Adrenal gland (tissue), 12 donors: ENCODE measurements around the gene UGT3A1. TPM values are rescaled to one million over a fixed set of nuclear protein-coding genes. Genes with fewer than 3 reads are reported as not detected.

Source experiments
- DNase-seq, 7 donors: peaks; one replicate each; pipeline ENCODE4 v3.0.0-alpha.2; 2019 to 2020
- H3K27ac ChIP-seq, 5 donors: fragments of 200-600 bp; sonication (generic) in 4 of 5; 1 replicate in 3 of 5; 2 replicates in 2 of 5; pipeline versions ENCODE4 v1.5.1 to v1.8.0; 2016 to 2020; ENCODE audit warnings: mild to moderate bottlenecking in 1 of 5
- H3K27me3 ChIP-seq: fragments of 200-600 bp; 2 replicates; pipeline ENCODE4 v1.8.0; 2021
- H3K36me3 ChIP-seq, 2 donors: fragments of 200-600 bp; replicated peaks in 1 of 2; 1 replicate in 1 of 2; 2 replicates in 1 of 2; pipeline versions ENCODE4 v1.5.1 to v1.8.0; 2018 to 2022
- H3K4me1 ChIP-seq, 2 donors: fragments of 200-600 bp; replicated peaks in 1 of 2; 1 replicate in 1 of 2; 2 replicates in 1 of 2; pipeline versions ENCODE4 v1.5.1 to v1.8.0; 2018 to 2021
- H3K4me3 ChIP-seq, 4 donors: fragments of 200-600 bp; sonication (generic) in 3 of 4; one replicate each; pipeline ENCODE4 v1.5.1; 2016 to 2018
- H3K9me3 ChIP-seq, 3 donors: fragments of 200-600 bp; sonication (generic) in 1 of 3; replicated peaks in 1 of 3; 1 replicate in 2 of 3; 2 replicates in 1 of 3; pipeline versions ENCODE4 v1.5.1 to v1.8.0; 2016 to 2021
- POLR2A ChIP-seq, 2 donors: fragments of 450-650 bp; IDR thresholded peaks; one replicate each; pipeline ENCODE4 v1.6.1; 2017; ENCODE audit warnings: antibody characterized with exemption in 2 of 2, mild to moderate bottlenecking in 2 of 2, moderate library complexity in 1 of 2
- WGBS, 4 donors: extraction: QIAGEN DNeasy Blood & Tissue Kit in 2 of 4; methylation state at CpG; one replicate each; pipeline versions ENCODE4 v1.1.5 to v1.1.7; 2013 to 2017; 5-methylcytosine and 5-hydroxymethylcytosine counted together
- intact Hi-C, 2 donors: fragments of 100-400 bp; cut with DNase I; formaldehyde crosslinking; loops; one replicate each; pipeline versions ENCODE4 v1.14.1 to v1.15.0; 2022 to 2023
- polyA plus RNA-seq, 3 donors: library from polyadenylated mRNA; stranded (reverse); fragments of 200-250 nt in 2 of 3; fragments of 350-450 nt in 1 of 3; fragmentation: Illumina TruSeq in 1 of 3; extraction: RNeasy Lipid Tissue Mini Kit (QIAGEN cat#74804) in 1 of 3; gene quantifications; one replicate each; pipeline ENCODE4 v1.2.3, GENCODE V29; 2013 to 2014
- total RNA-seq, 9 donors: library from RNA; depleted of rRNA in 4 of 9; stranded (reverse); fragments of >200 nt in 4 of 9; fragments of 120-200 nt in 1 of 9; fragmentation: NEBNext Ultra II Directional in 1 of 9; extraction: Animal tissue kit (Norgen Biotek cat#: 25700) in 1 of 9; gene quantifications; one replicate each; pipeline versions ENCODE4 v1.1.0 to v1.2.4, GENCODE V29; 2013 to 2023
- TF ChIP-seq, protein P1 (sequence below), 6 experiments: fragments of 450-650 bp in 4 of 6; fragments of 200-600 bp in 2 of 6; sonication (generic) in 1 of 6; IDR thresholded peaks; 1 replicate in 5 of 6; 2 replicates in 1 of 6; pipeline versions ENCODE4 v1.5.1 to v1.8.0; 2016 to 2021; ENCODE audit warnings: antibody characterized with exemption in 6 of 6, mild to moderate bottlenecking in 2 of 6, moderate library complexity in 1 of 6
- donor health status: healthy with polysubstance abuse.
- donor health status: Bipolar disorder and iron deficiency.
- donor health status: DM: yes; HTN: yes; CAD: no.
- donor health status: DM: no; HTN: no; CAD: no.
- donor health status: DM: no; HTN: no; CAD: no.
- donor health status: DM: yes; HTN: yes; CAD: no.

Gene UGT3A1
- total and polyA plus RNA-seq, 12 donors, result 0.22 TPM; not detected in 11

DNA sequence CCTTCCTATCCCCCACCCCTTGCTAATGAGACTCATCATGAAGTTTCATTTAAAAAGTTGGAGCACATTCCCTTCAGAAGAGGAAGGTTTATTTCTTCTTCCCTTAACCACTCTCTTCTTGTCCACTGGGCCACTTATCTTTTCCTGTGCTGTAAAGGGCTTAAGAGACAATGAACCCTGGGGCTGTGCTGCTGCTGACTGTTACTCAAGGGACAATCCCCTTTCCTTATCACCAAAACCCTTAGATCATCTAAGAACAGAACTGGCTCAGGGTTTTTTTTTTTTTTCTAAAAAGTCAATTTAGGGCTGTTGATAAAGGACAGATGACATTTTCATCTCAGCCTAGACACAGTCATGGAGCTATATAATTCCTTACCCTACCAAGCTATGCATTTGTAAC, 82.4 kb downstream of the UGT3A1 start:
- H3K36me3 ChIP-seq, result no peaks in the 10 kb centered on the region
- H3K4me3 ChIP-seq, result no peak overlapping the region
- H3K9me3 ChIP-seq, result no peaks in the 10 kb centered on the region
- H3K27ac ChIP-seq, result no peak overlapping the region
- intact Hi-C loops, result no loop called here
- no peak for DNase-seq
- H3K27me3 ChIP-seq, result no peaks in the 10 kb centered on the region
- TF ChIP-seq POLR2A (IDR thresholded peaks at IDR 0.05), result no peak
- TF ChIP-seq, protein P1, sequence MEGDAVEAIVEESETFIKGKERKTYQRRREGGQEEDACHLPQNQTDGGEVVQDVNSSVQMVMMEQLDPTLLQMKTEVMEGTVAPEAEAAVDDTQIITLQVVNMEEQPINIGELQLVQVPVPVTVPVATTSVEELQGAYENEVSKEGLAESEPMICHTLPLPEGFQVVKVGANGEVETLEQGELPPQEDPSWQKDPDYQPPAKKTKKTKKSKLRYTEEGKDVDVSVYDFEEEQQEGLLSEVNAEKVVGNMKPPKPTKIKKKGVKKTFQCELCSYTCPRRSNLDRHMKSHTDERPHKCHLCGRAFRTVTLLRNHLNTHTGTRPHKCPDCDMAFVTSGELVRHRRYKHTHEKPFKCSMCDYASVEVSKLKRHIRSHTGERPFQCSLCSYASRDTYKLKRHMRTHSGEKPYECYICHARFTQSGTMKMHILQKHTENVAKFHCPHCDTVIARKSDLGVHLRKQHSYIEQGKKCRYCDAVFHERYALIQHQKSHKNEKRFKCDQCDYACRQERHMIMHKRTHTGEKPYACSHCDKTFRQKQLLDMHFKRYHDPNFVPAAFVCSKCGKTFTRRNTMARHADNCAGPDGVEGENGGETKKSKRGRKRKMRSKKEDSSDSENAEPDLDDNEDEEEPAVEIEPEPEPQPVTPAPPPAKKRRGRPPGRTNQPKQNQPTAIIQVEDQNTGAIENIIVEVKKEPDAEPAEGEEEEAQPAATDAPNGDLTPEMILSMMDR (IDR thresholded peaks at IDR 0.05), result no peak
- no peaks in the 10 kb centered on the region for H3K4me1 ChIP-seq

DNA sequence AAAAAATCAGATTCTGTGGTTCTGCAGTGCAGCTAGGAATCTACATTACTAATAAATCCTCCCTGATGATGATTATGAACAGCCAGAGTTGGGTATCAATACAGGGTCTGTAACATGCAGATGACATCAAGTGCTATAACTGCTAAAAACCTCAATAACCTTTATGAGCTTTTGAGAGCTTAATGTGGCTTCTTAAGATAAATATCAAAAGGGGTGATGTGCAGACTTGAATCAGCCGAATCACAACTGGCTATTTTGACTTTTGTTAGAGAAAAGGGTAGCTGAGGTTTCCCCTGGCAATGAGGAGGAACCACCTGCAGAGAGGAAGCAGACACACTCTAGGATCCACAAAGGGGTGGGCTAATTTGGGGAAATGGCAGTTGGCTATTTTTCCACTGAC, 83.0 kb downstream of the UGT3A1 start:
- TF ChIP-seq, protein P1 (IDR thresholded peaks at IDR 0.05), result no peak
- no peak for TF ChIP-seq POLR2A (IDR thresholded peaks at IDR 0.05)
- no peak for DNase-seq
- no peaks in the 10 kb centered on the region for H3K9me3 ChIP-seq
- H3K27me3 ChIP-seq, result no peaks in the 10 kb centered on the region
- no peaks in the 10 kb centered on the region for H3K4me1 ChIP-seq
- no peak overlapping the region for H3K27ac ChIP-seq
- intact Hi-C loops, result no loop called here
- H3K36me3 ChIP-seq, result no peaks in the 10 kb centered on the region
- 53 to 61% (median 59%) methylated on average over 1 of the region's 1 CpG for WGBS, 4 donors
- no peak overlapping the region for H3K4me3 ChIP-seq

DNA sequence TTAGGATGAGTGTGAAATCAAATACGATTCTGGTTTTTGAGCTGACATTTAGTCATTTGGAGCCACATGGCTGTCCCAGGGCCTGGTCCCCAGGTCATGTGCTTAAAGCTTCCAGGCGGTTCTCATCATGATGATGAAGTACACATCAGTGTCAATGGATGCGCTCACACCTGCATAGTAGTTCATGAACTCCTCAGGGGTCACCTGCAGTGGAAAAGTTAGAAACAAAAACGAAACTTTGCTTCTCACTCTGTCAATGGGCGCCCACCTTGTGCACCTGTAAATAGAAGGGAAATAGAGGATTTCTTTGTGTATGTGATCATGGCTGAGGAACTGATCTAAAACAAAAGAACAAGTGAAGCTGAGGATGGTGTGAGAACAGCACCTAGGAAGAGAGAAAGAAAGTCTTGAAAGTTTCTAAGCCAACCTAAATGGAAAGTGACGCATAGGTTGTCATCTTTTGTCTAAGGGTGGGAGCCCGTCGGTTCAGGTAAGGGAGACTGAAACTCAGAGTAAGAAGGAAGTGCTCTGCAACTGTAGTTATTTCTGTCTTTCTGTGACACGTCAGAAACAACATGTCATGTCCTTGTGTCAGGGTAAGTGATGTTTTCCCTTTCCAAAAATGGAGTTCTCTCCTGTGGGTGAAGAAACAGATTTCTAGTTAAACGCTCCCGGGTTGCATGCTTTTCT, 86.6 kb downstream of the UGT3A1 start:
- H3K36me3 ChIP-seq, result no peaks in the 10 kb centered on the region
- 68 to 81% (median 77%) methylated on average over 11 of the region's 11 CpGs for WGBS, 4 donors
- no peak for DNase-seq
- no peaks in the 10 kb centered on the region for H3K27me3 ChIP-seq
- H3K4me3 ChIP-seq, result no peak overlapping the region
- H3K9me3 ChIP-seq, result no peaks in the 10 kb centered on the region
- no peak overlapping the region for H3K27ac ChIP-seq
- H3K4me1 ChIP-seq, result no peaks in the 10 kb centered on the region
- intact Hi-C loops, result no loop called here
- TF ChIP-seq POLR2A (IDR thresholded peaks at IDR 0.05), result no peak
- TF ChIP-seq, protein P1 (IDR thresholded peaks at IDR 0.05), result no peak

DNA sequence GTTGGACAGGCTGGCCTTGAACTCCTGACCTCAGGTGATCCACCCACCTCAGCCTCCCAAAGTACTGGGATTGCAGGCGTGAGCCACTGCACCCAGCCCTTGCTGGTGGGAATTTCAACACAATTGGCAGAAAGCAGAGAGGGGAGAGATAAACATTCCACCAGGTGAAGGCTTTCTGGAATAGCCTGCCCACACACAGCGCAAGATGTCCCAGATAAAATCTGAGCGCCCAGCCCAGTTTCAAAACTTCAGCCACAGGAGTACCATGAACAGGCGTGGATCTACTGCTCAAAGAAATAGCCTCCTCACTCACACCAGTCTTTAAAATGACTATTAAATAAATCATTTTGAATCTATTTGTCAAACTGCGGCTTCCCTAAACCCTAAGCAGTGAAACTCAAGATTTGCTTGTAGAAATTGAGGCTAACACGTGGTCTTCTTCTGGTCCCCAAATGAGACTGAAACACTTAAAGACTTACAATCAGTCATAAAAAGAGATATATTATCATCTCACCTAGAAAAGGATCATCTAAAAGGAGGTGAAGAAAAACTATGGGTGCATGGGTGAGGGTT, 87.5 kb downstream of the UGT3A1 start:
- intact Hi-C loops, result no loop called here
- Histone ChIP-seq H3K27me3 (no peaks in the 10 kb centered on the region), H3K27ac (no peak overlapping the region), H3K9me3 (no peaks in the 10 kb centered on the region), H3K4me3 (no peak overlapping the region), H3K36me3 (no peaks in the 10 kb centered on the region), H3K4me1 (no peaks in the 10 kb centered on the region)
- DNase-seq, result no peak
- TF ChIP-seq, protein P1 (IDR thresholded peaks at IDR 0.05), result no peak
- no peak for TF ChIP-seq POLR2A (IDR thresholded peaks at IDR 0.05)
- 93 to 95% (median 94%) methylated on average over 6 of the region's 6 CpGs for WGBS, 4 donors
